ENCODE results near the gene SNCAIP.

DNA sequence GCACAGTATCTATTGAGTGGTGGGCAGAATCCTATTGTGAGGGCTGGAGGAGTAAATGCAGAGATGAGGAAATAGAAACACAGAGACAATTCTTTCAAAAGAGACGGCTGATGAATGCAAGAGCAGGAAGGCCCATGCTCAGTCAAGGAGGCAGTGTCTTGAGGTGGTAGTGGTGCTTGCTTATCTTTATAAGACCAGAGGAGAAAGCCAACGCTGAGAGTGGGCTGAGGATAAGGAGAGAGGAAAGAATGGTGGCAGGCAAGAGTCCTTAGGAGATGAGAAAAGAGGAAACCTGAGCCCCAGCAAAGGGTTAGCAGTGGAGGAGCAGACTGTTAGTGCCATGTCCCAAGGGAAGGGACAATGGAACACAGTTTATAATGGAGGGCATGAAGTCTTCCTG is 86.0 kb downstream of the SNCAIP start:
- TF ChIP-seq, protein P1, sequence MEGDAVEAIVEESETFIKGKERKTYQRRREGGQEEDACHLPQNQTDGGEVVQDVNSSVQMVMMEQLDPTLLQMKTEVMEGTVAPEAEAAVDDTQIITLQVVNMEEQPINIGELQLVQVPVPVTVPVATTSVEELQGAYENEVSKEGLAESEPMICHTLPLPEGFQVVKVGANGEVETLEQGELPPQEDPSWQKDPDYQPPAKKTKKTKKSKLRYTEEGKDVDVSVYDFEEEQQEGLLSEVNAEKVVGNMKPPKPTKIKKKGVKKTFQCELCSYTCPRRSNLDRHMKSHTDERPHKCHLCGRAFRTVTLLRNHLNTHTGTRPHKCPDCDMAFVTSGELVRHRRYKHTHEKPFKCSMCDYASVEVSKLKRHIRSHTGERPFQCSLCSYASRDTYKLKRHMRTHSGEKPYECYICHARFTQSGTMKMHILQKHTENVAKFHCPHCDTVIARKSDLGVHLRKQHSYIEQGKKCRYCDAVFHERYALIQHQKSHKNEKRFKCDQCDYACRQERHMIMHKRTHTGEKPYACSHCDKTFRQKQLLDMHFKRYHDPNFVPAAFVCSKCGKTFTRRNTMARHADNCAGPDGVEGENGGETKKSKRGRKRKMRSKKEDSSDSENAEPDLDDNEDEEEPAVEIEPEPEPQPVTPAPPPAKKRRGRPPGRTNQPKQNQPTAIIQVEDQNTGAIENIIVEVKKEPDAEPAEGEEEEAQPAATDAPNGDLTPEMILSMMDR (IDR thresholded peaks at IDR 0.05): no peak
- no peak for TF ChIP-seq POLR2A (IDR thresholded peaks at IDR 0.05)

Data from stomach (tissue), 4 donors.